CD4-positive, alpha-beta T cell (primary cell): Measurements from ENCODE around the gene NABP2. TPM values are rescaled to one million over a fixed set of nuclear protein-coding genes. Genes with fewer than 3 reads are reported as not detected.

ENCODE experiments used
- ATAC-seq: fragments of 200-7000 bp; cut with Tn5 transposase; one replicate; pipeline ENCODE4 v1.10.0; 2022; ENCODE audit warnings: mild to moderate bottlenecking; ENCODE audit not compliant: poor library complexity
- CTCF ChIA-PET: fragments of 350-600 bp; sonication (Branson Sonifier 250); formaldehyde crosslinking; loops from one replicate; lab custom pipeline; 2021; ENCODE audit warnings: antibody characterized with exemption, inconsistent platforms; lab: Charles Lee
- POLR2A ChIA-PET: fragments of 350-600 bp; sonication (Branson Sonifier 250); formaldehyde crosslinking; loops from one replicate; lab custom pipeline; 2021; ENCODE audit warnings: antibody characterized with exemption, inconsistent platforms; lab: Charles Lee
- DNase-seq, 14 experiments: peaks; one replicate each; pipeline ENCODE4 v3.0.0-alpha.2; 2013 to 2020; ENCODE audit warnings: mixed read lengths in 2 of 14
- H3K27ac ChIP-seq, 2 donors: one replicate each; pipeline versions ENCODE4 v1.5.1 to v1.7.0; 2013; ENCODE audit warnings: low read length in 2 of 2, low read depth in 1 of 2, mild to moderate bottlenecking in 1 of 2
- H3K27me3 ChIP-seq, 2 experiments: 1 replicate in 1 of 2; 2 replicates in 1 of 2; pipeline versions ENCODE4 v1.6.1 to v1.7.0; 2013; ENCODE audit warnings: low read length in 2 of 2, control low read depth in 1 of 2, mild to moderate bottlenecking in 1 of 2, moderate library complexity in 1 of 2; ENCODE audit not compliant: insufficient read depth in 2 of 2, control insufficient read depth in 1 of 2
- H3K36me3 ChIP-seq: one replicate; pipeline ENCODE4 v1.6.1; 2013; ENCODE audit warnings: low read length, control low read depth; ENCODE audit not compliant: insufficient read depth
- H3K4me1 ChIP-seq: one replicate; pipeline ENCODE4 v1.6.1; 2013; ENCODE audit warnings: low read length, control low read depth; ENCODE audit not compliant: insufficient read depth
- H3K4me3 ChIP-seq: one replicate; pipeline ENCODE4 v1.5.1; 2013; ENCODE audit warnings: mild to moderate bottlenecking, low read length, moderate library complexity
- H3K9me3 ChIP-seq, 2 experiments: 1 replicate in 1 of 2; 2 replicates in 1 of 2; pipeline versions ENCODE4 v1.6.1 to v1.7.0; 2013; ENCODE audit warnings: low read length in 2 of 2, mild to moderate bottlenecking in 2 of 2, control low read depth in 1 of 2, moderate library complexity in 1 of 2; ENCODE audit not compliant: control insufficient read depth in 1 of 2, insufficient read depth in 1 of 2
- H3K27ac Mint-ChIP-seq: one replicate; pipeline ENCODE4 v1.8.0; 2020; ENCODE audit warnings: mixed read lengths
- H3K27me3 Mint-ChIP-seq: one replicate; pipeline ENCODE4 v1.8.0; 2021; ENCODE audit warnings: mixed read lengths
- H3K36me3 Mint-ChIP-seq: one replicate; pipeline ENCODE4 v1.8.0; 2021; ENCODE audit warnings: low read depth, mixed read lengths
- H3K4me1 Mint-ChIP-seq: one replicate; pipeline ENCODE4 v1.8.0; 2021; ENCODE audit warnings: low read depth, mixed read lengths
- H3K4me3 Mint-ChIP-seq: one replicate; pipeline ENCODE4 v1.8.0; 2020; ENCODE audit warnings: mild to moderate bottlenecking, mixed read lengths
- H3K9me3 Mint-ChIP-seq: one replicate; pipeline ENCODE4 v1.8.0; 2020; ENCODE audit warnings: mixed read lengths
- intact Hi-C, 2 experiments: fragments of 100-400 bp; cut with DNase I in 1 of 2; cut with micrococcal nuclease in 1 of 2; formaldehyde crosslinking; loops; one replicate each; pipeline versions ENCODE4 v1.15.1 to v1.9.0; 2023 to 2025; cut with DNase I, micrococcal nuclease
- total RNA-seq, 174 experiments: library from RNA in 2 of 174; stranded (reverse) in 2 of 174; gene quantifications; one replicate each; pipeline ENCODE4 v1.2.3 and lab custom pipeline; 2021 to 2026
- TF ChIP-seq, protein P1 (sequence below): fragments of 200-600 bp; IDR thresholded peaks from one replicate; pipeline ENCODE4 v1.8.0; 2022; ENCODE audit warnings: antibody characterized with exemption, mild to moderate bottlenecking

Gene NABP2
- total RNA-seq, 2 experiments from 2014 or later = 7.6 to 9.1 TPM

DNA sequence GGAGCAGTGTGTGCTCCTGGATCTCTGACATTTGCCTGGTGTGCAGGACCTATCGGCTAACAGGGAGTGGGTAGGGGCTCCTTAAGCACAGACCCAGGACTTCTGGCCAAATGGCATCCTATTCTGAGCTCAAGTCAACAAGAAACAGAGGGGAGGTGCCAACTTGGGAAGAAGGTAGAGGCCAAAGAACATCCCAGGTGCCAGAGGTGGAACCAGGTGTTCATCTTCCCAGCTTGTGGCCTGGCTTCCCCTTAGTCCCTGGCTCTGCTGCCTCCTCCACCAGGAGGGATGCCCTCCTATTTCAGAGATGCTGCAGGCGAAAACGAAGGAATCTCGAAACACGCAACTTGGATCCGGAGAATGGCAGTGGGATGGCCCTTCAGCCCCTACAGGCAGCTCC lies 11.9 kb downstream of the NABP2 start:
- ChIA-PET POLR2A (no interaction called here), CTCF (no interaction called here)
- Histone ChIP-seq H3K27ac (no peak overlapping the region), H3K4me3 (no peak overlapping the region), H3K4me1 (no peaks in the 10 kb centered on the region), H3K9me3 (no peaks in the 10 kb centered on the region), H3K27me3 (no peaks in the 10 kb centered on the region), H3K36me3 (peaks cover 13% of the 10 kb centered on the region)
- Mint-ChIP-seq H3K27me3 (no peaks in the 10 kb centered on the region), H3K27ac (no peak overlapping the region), H3K4me3 (no peak overlapping the region), H3K9me3 (no peaks in the 10 kb centered on the region), H3K36me3 (peaks cover 20% of the 10 kb centered on the region), H3K4me1 (no peaks in the 10 kb centered on the region)
- intact Hi-C loops = no loop called here
- DNase-seq (no peak), ATAC-seq (no peak)
- TF ChIP-seq, protein P1, sequence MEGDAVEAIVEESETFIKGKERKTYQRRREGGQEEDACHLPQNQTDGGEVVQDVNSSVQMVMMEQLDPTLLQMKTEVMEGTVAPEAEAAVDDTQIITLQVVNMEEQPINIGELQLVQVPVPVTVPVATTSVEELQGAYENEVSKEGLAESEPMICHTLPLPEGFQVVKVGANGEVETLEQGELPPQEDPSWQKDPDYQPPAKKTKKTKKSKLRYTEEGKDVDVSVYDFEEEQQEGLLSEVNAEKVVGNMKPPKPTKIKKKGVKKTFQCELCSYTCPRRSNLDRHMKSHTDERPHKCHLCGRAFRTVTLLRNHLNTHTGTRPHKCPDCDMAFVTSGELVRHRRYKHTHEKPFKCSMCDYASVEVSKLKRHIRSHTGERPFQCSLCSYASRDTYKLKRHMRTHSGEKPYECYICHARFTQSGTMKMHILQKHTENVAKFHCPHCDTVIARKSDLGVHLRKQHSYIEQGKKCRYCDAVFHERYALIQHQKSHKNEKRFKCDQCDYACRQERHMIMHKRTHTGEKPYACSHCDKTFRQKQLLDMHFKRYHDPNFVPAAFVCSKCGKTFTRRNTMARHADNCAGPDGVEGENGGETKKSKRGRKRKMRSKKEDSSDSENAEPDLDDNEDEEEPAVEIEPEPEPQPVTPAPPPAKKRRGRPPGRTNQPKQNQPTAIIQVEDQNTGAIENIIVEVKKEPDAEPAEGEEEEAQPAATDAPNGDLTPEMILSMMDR = no peak

DNA sequence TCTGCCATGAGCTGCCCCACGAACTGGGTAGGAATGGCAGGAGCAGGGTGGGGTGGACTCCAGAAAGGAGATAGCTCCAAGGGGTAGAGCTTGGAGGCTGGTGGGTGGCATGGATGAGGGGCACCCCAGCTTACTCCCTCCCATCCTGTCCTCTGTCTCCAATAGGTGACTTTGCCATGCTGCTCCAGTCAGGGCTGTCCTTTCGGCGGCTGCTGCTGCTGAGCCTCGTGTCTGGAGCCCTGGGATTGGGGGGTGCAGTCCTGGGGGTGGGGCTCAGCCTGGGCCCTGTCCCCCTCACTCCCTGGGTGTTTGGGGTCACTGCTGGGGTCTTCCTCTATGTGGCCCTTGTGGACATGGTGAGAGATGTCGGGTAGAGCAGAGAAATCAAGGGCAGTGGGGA lies 12.8 kb downstream of the NABP2 start:
- H3K4me1 ChIP-seq = no peaks in the 10 kb centered on the region
- H3K4me3 ChIP-seq = no peak overlapping the region
- no peaks in the 10 kb centered on the region for H3K4me1 Mint-ChIP-seq
- H3K27me3 Mint-ChIP-seq = no peaks in the 10 kb centered on the region
- H3K9me3 Mint-ChIP-seq = no peaks in the 10 kb centered on the region
- no peak for DNase-seq
- no peak overlapping the region for H3K27ac ChIP-seq
- intact Hi-C loops = no loop called here
- H3K4me3 Mint-ChIP-seq = no peak overlapping the region
- H3K27me3 ChIP-seq = no peaks in the 10 kb centered on the region
- ChIA-PET CTCF (no interaction called here), POLR2A (no interaction called here)
- H3K36me3 Mint-ChIP-seq = peaks cover 29% of the 10 kb centered on the region
- TF ChIP-seq, protein P1 = no peak
- no peak overlapping the region for H3K27ac Mint-ChIP-seq
- H3K36me3 ChIP-seq = peaks cover 22% of the 10 kb centered on the region
- no peak for ATAC-seq
- H3K9me3 ChIP-seq = no peaks in the 10 kb centered on the region

DNA sequence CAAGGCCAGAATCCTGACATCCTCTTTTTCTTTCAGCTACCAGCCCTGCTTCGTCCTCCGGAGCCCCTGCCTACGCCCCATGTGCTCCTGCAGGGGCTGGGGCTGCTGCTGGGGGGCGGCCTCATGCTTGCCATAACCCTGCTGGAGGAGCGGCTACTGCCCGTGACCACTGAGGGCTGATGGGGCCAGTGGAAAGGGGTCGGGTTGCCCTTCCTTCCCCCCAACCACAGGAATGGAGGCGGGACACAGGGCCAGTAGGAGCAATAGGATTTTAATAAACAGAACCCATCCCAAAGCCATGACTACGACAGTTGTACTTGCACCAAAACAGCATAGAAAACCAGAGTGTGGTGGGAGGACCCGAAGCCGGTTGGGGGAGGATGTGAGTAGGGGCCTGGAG lies 13.4 kb downstream of the NABP2 start:
- intact Hi-C loops = no loop called here
- H3K4me3 ChIP-seq = no peak overlapping the region
- CTCF ChIA-PET = no interaction called here
- no peaks in the 10 kb centered on the region for H3K27me3 Mint-ChIP-seq
- no peak for ATAC-seq
- POLR2A ChIA-PET = no interaction called here
- no peaks in the 10 kb centered on the region for H3K9me3 ChIP-seq
- no peaks in the 10 kb centered on the region for H3K27me3 ChIP-seq
- H3K9me3 Mint-ChIP-seq = no peaks in the 10 kb centered on the region
- TF ChIP-seq, protein P1 = no peak
- no peak overlapping the region for H3K27ac ChIP-seq
- H3K36me3 Mint-ChIP-seq = peaks cover 35% of the 10 kb centered on the region
- no peak for DNase-seq
- H3K4me3 Mint-ChIP-seq = no peak overlapping the region
- peaks cover 28% of the 10 kb centered on the region for H3K36me3 ChIP-seq
- no peaks in the 10 kb centered on the region for H3K4me1 Mint-ChIP-seq
- no peak overlapping the region for H3K27ac Mint-ChIP-seq
- H3K4me1 ChIP-seq = no peaks in the 10 kb centered on the region
